Measurements from ENCODE around the gene SPEN.
"Not testable (repeated sequence)": the region's sequence is repeated elsewhere in the genome, so short reads cannot be mapped to it uniquely, and the experiment has no call there.

Gene SPEN

GRCh38 chr1:15915991-15916390, 68.5 kb downstream of the SPEN start:
- FAIRE-seq, result no peak
- no peak for DNase-seq (ENCODE audit: insufficient read length)
- TF ChIP-seq POLR2AphosphoS5 (IDR thresholded peaks at IDR 0.05; ENCODE audit: low read depth, low read length) (no peak), TAF1 (IDR thresholded peaks at IDR 0.05; ENCODE audit: borderline replicate concordance, low read depth, low read length) (no peak), POLR2A (IDR thresholded peaks at IDR 0.05; ENCODE audit: low read depth, low read length) (no peak)

GRCh38 chr1:15916417-15916816, 68.9 kb downstream of the SPEN start:
- TF ChIP-seq POLR2A (IDR thresholded peaks at IDR 0.05; ENCODE audit: low read depth, low read length) (no peak), POLR2AphosphoS5 (IDR thresholded peaks at IDR 0.05; ENCODE audit: low read depth, low read length) (no peak), TAF1 (IDR thresholded peaks at IDR 0.05; ENCODE audit: borderline replicate concordance, low read depth, low read length) (no peak)
- peak; percentile 38 for FAIRE-seq
- no peak for DNase-seq (ENCODE audit: insufficient read length)

- DNase-seq (ENCODE audit: insufficient read length), result no peak
- TF ChIP-seq POLR2AphosphoS5 (IDR thresholded peaks at IDR 0.05; ENCODE audit: low read depth, low read length) (no peak), TAF1 (IDR thresholded peaks at IDR 0.05; ENCODE audit: borderline replicate concordance, low read depth, low read length) (no peak), POLR2A (IDR thresholded peaks at IDR 0.05; ENCODE audit: low read depth, low read length) (no peak)
- no peak for FAIRE-seq
These were observed 69.4 kb downstream of the SPEN start for GRCh38 chr1:15916916-15917315.

- DNase-seq (ENCODE audit: insufficient read length) (peak; percentile 24), FAIRE-seq (peak; percentile 96)
- TF ChIP-seq POLR2A (IDR thresholded peaks at IDR 0.05; ENCODE audit: low read depth, low read length), result no peak
- TF ChIP-seq TAF1 (IDR thresholded peaks at IDR 0.05; ENCODE audit: borderline replicate concordance, low read depth, low read length), result no peak
- TF ChIP-seq POLR2AphosphoS5 (IDR thresholded peaks at IDR 0.05; ENCODE audit: low read depth, low read length), result no peak
These were observed 71.6 kb downstream of the SPEN start for GRCh38 chr1:15918962-15919715.

GRCh38 chr1:15923241-15923640, 75.7 kb downstream of the SPEN start:
- DNase-seq (ENCODE audit: insufficient read length) (no peak), FAIRE-seq (no peak)
- TF ChIP-seq POLR2A (IDR thresholded peaks at IDR 0.05; ENCODE audit: low read depth, low read length) (no peak), TAF1 (IDR thresholded peaks at IDR 0.05; ENCODE audit: borderline replicate concordance, low read depth, low read length) (no peak), POLR2AphosphoS5 (IDR thresholded peaks at IDR 0.05; ENCODE audit: low read depth, low read length) (no peak)

- FAIRE-seq; DNase-seq (ENCODE audit: insufficient read length): not testable (repeated sequence)
These were observed 78.9 kb downstream of the SPEN start for GRCh38 chr1:15926448-15926847.

GRCh38 chr1:15928971-15929965, 81.8 kb downstream of the SPEN start:
- FAIRE-seq (no peak), DNase-seq (ENCODE audit: insufficient read length) (no peak)
- no peak for TF ChIP-seq POLR2AphosphoS5 (IDR thresholded peaks at IDR 0.05; ENCODE audit: low read depth, low read length)
- TF ChIP-seq TAF1 (IDR thresholded peaks at IDR 0.05; ENCODE audit: borderline replicate concordance, low read depth, low read length), result no peak
- no peak for TF ChIP-seq POLR2A (IDR thresholded peaks at IDR 0.05; ENCODE audit: low read depth, low read length)

- no peak for FAIRE-seq
- TF ChIP-seq POLR2A (IDR thresholded peaks at IDR 0.05; ENCODE audit: low read depth, low read length) (no peak), TAF1 (IDR thresholded peaks at IDR 0.05; ENCODE audit: borderline replicate concordance, low read depth, low read length) (no peak), POLR2AphosphoS5 (IDR thresholded peaks at IDR 0.05; ENCODE audit: low read depth, low read length) (no peak)
These were observed 83.9 kb downstream of the SPEN start for GRCh38 chr1:15931401-15931800.

GRCh38 chr1:15931884-15932283, 84.4 kb downstream of the SPEN start:
- DNase-seq (ENCODE audit: insufficient read length) (no peak), FAIRE-seq (no peak)
- TF ChIP-seq TAF1 (IDR thresholded peaks at IDR 0.05; ENCODE audit: borderline replicate concordance, low read depth, low read length) (no peak), POLR2AphosphoS5 (IDR thresholded peaks at IDR 0.05; ENCODE audit: low read depth, low read length) (no peak), POLR2A (IDR thresholded peaks at IDR 0.05; ENCODE audit: low read depth, low read length) (no peak)

More at GRCh38 chr1:15931401-15931800, 83.9 kb downstream of the SPEN start:
- no peak for DNase-seq (ENCODE audit: insufficient read length)

- FAIRE-seq (no peak), DNase-seq (ENCODE audit: insufficient read length) (no peak)
- TF ChIP-seq TAF1 (IDR thresholded peaks at IDR 0.05; ENCODE audit: borderline replicate concordance, low read depth, low read length) (no peak), POLR2AphosphoS5 (IDR thresholded peaks at IDR 0.05; ENCODE audit: low read depth, low read length) (no peak), POLR2A (IDR thresholded peaks at IDR 0.05; ENCODE audit: low read depth, low read length) (no peak)
These were observed 85.1 kb downstream of the SPEN start for GRCh38 chr1:15932612-15933011.

GRCh38 chr1:15933684-15934083, 86.2 kb downstream of the SPEN start:
- FAIRE-seq (no peak), DNase-seq (ENCODE audit: insufficient read length) (no peak)
- TF ChIP-seq POLR2AphosphoS5 (IDR thresholded peaks at IDR 0.05; ENCODE audit: low read depth, low read length) (no peak), POLR2A (IDR thresholded peaks at IDR 0.05; ENCODE audit: low read depth, low read length) (no peak), TAF1 (IDR thresholded peaks at IDR 0.05; ENCODE audit: borderline replicate concordance, low read depth, low read length) (no peak)
